HepG2 (cell line): ENCODE data around the gene C1orf74. TPM values are rescaled to one million over a fixed set of nuclear protein-coding genes. Genes with fewer than 3 reads are reported as not detected.
A peak's percentile ranks its signal among the peaks of the same experiment; 100 is the strongest.

Experiments
- ATAC-seq: fragments of 200-7000 bp; cut with Tn5 transposase; 3 replicates; pipeline ENCODE4 v1.9.1; 2020; ENCODE audit warnings: mild to moderate bottlenecking, moderate library complexity
- BruUV-seq: library from RNA; stranded (reverse); fragments of 400-500 nt; replicated peaks from 2 replicates; lab custom pipeline; 2021; lab: Mats Ljungman, UMichigan
- CTCF ChIA-PET: fragments of 300-600 bp; formaldehyde crosslinking; extraction: SDS; loops from one replicate; lab custom pipeline; 2021; ENCODE audit warnings: low total read pairs, inconsistent platforms, low intra/inter-chr PET ratio; lab: Yijun Ruan, JAX
- POLR2A ChIA-PET: fragments of 350-600 bp; sonication (Branson Sonifier 250); formaldehyde crosslinking; loops from one replicate; lab custom pipeline; 2020; ENCODE audit warnings: antibody characterized with exemption, inconsistent platforms; lab: Yijun Ruan, JAX
- DNase-seq: peaks from one replicate; pipeline ENCODE4 v3.0.0-alpha.2; 2015; ENCODE audit warnings: low spot score
- FAIRE-seq: peaks from 3 replicates; lab custom pipeline; 2011; peaks lifted over from hg19 to GRCh38; lab: Jason Lieb, UNC
- H2AFZ ChIP-seq: one replicate; pipeline ENCODE4 v1.6.1; 2011; ENCODE audit warnings: low read length, inconsistent platforms
- H3K27ac ChIP-seq: fragments of 300-600 bp; 3 replicates; pipeline ENCODE4 v1.8.0; 2011; ENCODE audit warnings: mixed run types, mild to moderate bottlenecking, mixed read lengths, low read length, inconsistent platforms; ENCODE audit not compliant: insufficient read depth; ENCODE audit errors: extremely low read length
- H3K27me3 ChIP-seq, 2 experiments: fragments of 200-600 bp in 1 of 2; 2 replicates in 1 of 2; 3 replicates in 1 of 2; pipeline versions ENCODE4 v1.6.0 to v1.8.0; 2011; ENCODE audit warnings: low read length in 2 of 2, mild to moderate bottlenecking in 2 of 2, moderate library complexity in 2 of 2, inconsistent platforms in 1 of 2; ENCODE audit not compliant: insufficient read depth in 2 of 2, control insufficient read depth in 1 of 2
- H3K36me3 ChIP-seq, 2 experiments: fragments of 200-600 bp in 1 of 2; replicated peaks in 1 of 2; 2 replicates in 1 of 2; 3 replicates in 1 of 2; pipeline versions ENCODE4 v1.5.1 to v1.8.0; 2011; ENCODE audit warnings: low read length in 2 of 2, inconsistent platforms in 1 of 2; ENCODE audit not compliant: insufficient read depth in 2 of 2, control insufficient read depth in 1 of 2
- H3K4me1 ChIP-seq: 2 replicates; pipeline ENCODE4 v1.5.1; 2012; ENCODE audit warnings: low read length, inconsistent platforms; ENCODE audit not compliant: insufficient read depth
- H3K4me2 ChIP-seq: 2 replicates; pipeline ENCODE4 v1.6.0; 2011; ENCODE audit warnings: low read depth, low read length, inconsistent platforms
- H3K4me3 ChIP-seq, 3 experiments: fragments of 200-600 bp in 1 of 3; sonication (generic), shearing (Covaris generic) in 1 of 3; replicated peaks in 1 of 3; 2 replicates each; pipeline ENCODE4 v1.5.1; 2011 to 2016; ENCODE audit warnings: low read length in 3 of 3, inconsistent platforms in 2 of 3, low read depth in 2 of 3, mild to moderate bottlenecking in 2 of 3, control low read depth in 1 of 3, mixed read lengths in 1 of 3; ENCODE audit not compliant: insufficient read depth in 1 of 3
- H3K79me2 ChIP-seq: one replicate; pipeline ENCODE4 v1.6.1; 2011; ENCODE audit warnings: low read length, inconsistent platforms; ENCODE audit not compliant: insufficient read depth
- H3K9ac ChIP-seq: 2 replicates; pipeline ENCODE4 v1.6.0; 2011; ENCODE audit warnings: mild to moderate bottlenecking, low read depth, low read length, inconsistent platforms; ENCODE audit not compliant: insufficient read depth
- H3K9me3 ChIP-seq: 2 replicates; pipeline ENCODE4 v1.5.1; 2012; ENCODE audit warnings: mild to moderate bottlenecking, low read length
- H4K20me1 ChIP-seq: 2 replicates; pipeline ENCODE4 v1.6.0; 2011; ENCODE audit warnings: inconsistent platforms, mild to moderate bottlenecking, low read length, moderate library complexity; ENCODE audit not compliant: insufficient read depth
- ATF7 ChIP-seq, 2 experiments: fragments of 450-650 bp in 1 of 2; sonication (generic) in 1 of 2; formaldehyde crosslinking in 1 of 2; IDR thresholded peaks; 2 replicates each; pipeline versions ENCODE4 v1.4.0 to v1.6.1; 2016 to 2020; ENCODE audit warnings: antibody characterized with exemption in 1 of 2, mild to moderate bottlenecking in 1 of 2, missing genetic modification reagents in 1 of 2
- CEBPB ChIP-seq: IDR thresholded peaks from 2 replicates; pipeline ENCODE4 v1.6.1; 2011; ENCODE audit warnings: low read depth, low read length, improper control_type of control experiment, borderline replicate concordance
- HNRNPK ChIP-seq: fragments of 200-400 bp; formaldehyde crosslinking; IDR thresholded peaks from 2 replicates; pipeline ENCODE4 v1.6.1; 2018; ENCODE audit warnings: low read length, low read depth, moderate library complexity, mild to moderate bottlenecking; ENCODE audit not compliant: poor library complexity, severe bottlenecking
- KLF13 ChIP-seq: sonication (generic); formaldehyde crosslinking; IDR thresholded peaks from 2 replicates; pipeline ENCODE4 v1.4.0; 2020; ENCODE audit warnings: mild to moderate bottlenecking, missing genetic modification reagents
- MED8 ChIP-seq: sonication (generic); formaldehyde crosslinking; IDR thresholded peaks from 2 replicates; pipeline ENCODE4 v1.8.1; 2023; ENCODE audit warnings: mild to moderate bottlenecking, missing genetic modification reagents; ENCODE audit not compliant: insufficient replicate concordance
- ZNF383 ChIP-seq: sonication (generic); formaldehyde crosslinking; IDR thresholded peaks from 2 replicates; pipeline ENCODE4 v1.4.0; 2020; ENCODE audit warnings: missing genetic modification reagents, mild to moderate bottlenecking, borderline replicate concordance
- ZNF431 ChIP-seq: sonication (generic); formaldehyde crosslinking; IDR thresholded peaks from 2 replicates; pipeline ENCODE4 v1.9.0; 2022; ENCODE audit warnings: missing genetic modification reagents, low read depth, mild to moderate bottlenecking, borderline replicate concordance
- ZNF652 ChIP-seq: IDR thresholded peaks from 2 replicates; pipeline ENCODE4 v1.6.1; 2016; ENCODE audit warnings: low read depth, borderline replicate concordance
- ZNF816 ChIP-seq: sonication (generic); formaldehyde crosslinking; IDR thresholded peaks from 2 replicates; pipeline ENCODE4 v1.8.0; 2022; ENCODE audit warnings: missing genetic modification reagents, mild to moderate bottlenecking, borderline replicate concordance
- WGBS: methylation state at CpG from one replicate; pipeline ENCODE4 v1.1.6; 2017; ENCODE audit warnings: low lambda C conversion rate; 5-methylcytosine and 5-hydroxymethylcytosine counted together
- in situ Hi-C: cut with HindIII; loops from 2 replicates; pipeline ENCODE4 v1.10.0; 2017; ENCODE audit warnings: low pct_unique_long_range_greater_than_20kb; ENCODE audit not compliant: extremely low pct_ligation_motif_present
- intact Hi-C: fragments of 100-400 bp; cut with micrococcal nuclease; formaldehyde crosslinking; loops from one replicate; pipeline ENCODE4 v1.10.0; 2022; ENCODE audit not compliant: unreplicated experiment
- polyA plus RNA-seq, 8 experiments: library from polyadenylated mRNA; depleted of rRNA in 3 of 8; stranded (reverse) in 7 of 8; unstranded in 1 of 8; fragments of >200 nt; fragmentation: Illumina TruSeq in 4 of 8; extraction: Trizol in 4 of 8; gene quantifications; 2 replicates each; pipeline versions ENCODE4 v1.2.1 to v1.2.3, GENCODE V29; 2011 to 2016; ENCODE audit warnings: low read depth in 4 of 8, missing spikeins in 1 of 8, mixed read lengths in 1 of 8; ENCODE audit not compliant: insufficient read depth in 1 of 8
- total RNA-seq, 5 experiments: library from RNA; depleted of rRNA; stranded (reverse); fragments of >200 nt; fragmentation: Illumina TruSeq; extraction: Trizol; gene quantifications; 2 replicates each; pipeline ENCODE4 v1.2.3, GENCODE V29; 2016; ENCODE audit warnings: low read depth in 1 of 5

Gene C1orf74
- total and polyA plus RNA-seq, 2 of the 13 experiments (the other 11 are each of a cell fraction or from before 2014, with no cell fraction given), result 0.33 to 0.71 TPM

- Histone ChIP-seq H3K4me2 (no peak overlapping the region), H3K9ac (no peak overlapping the region), H4K20me1 (no peaks in the 10 kb centered on the region), H3K4me3 (no peak overlapping the region), H3K27ac (no peak overlapping the region), H3K4me1 (peaks cover 9% of the 10 kb centered on the region), H3K36me3 (no peaks in the 10 kb centered on the region), H2AFZ (no peak overlapping the region)
- in situ Hi-C loops, result no loop called here
- BruUV-seq, result no TSS peak
- 16% methylated on average over 4 of the region's 4 CpGs for WGBS
- TF ChIP-seq ATF7 (IDR thresholded peaks at IDR 0.05), result 0 out of 2 replicates have a peak, but pooled peaks have one; percentile 16
- TF ChIP-seq ATF7 (CRISPR knock-in tag; IDR thresholded peaks at IDR 0.05), result no peak
- peak; percentile 51; the same call in 1 of the 2 replicates for TF ChIP-seq CEBPB
- no peak for TF ChIP-seq ZNF816
- no peak for TF ChIP-seq ZNF431 (CRISPR knock-in tag)
- TF ChIP-seq, all 625 proteins: peak for 2
- H3K79me2 ChIP-seq, result no peaks in the 10 kb centered on the region
- H3K27me3 ChIP-seq, result no peaks in the 10 kb centered on the region; a peak in 2 of 5 replicates
- no peak for FAIRE-seq
- CTCF ChIA-PET, result no interaction called here
- H3K9me3 ChIP-seq, result no peaks in the 10 kb centered on the region
- no peak for DNase-seq
- intact Hi-C loops, result loop anchor here (5.0 kb wide), 2 partner anchors 76 to 169 kb away; no protein-coding TSS in a partner anchor
- ATAC-seq, result no peak
- POLR2A ChIA-PET, result no interaction called here
Observed at GRCh38 chr1:209746451-209747165, 37.8 kb downstream of the C1orf74 start.

- Histone ChIP-seq H3K4me2 (no peak overlapping the region), H3K27ac (no peak overlapping the region), H3K36me3 (no peaks in the 10 kb centered on the region), H3K4me3 (no peak overlapping the region), H4K20me1 (no peaks in the 10 kb centered on the region), H3K9ac (no peak overlapping the region), H3K4me1 (peaks cover 6% of the 10 kb centered on the region), H3K79me2 (no peaks in the 10 kb centered on the region), H2AFZ (no peak overlapping the region), H3K9me3 (no peaks in the 10 kb centered on the region), H3K27me3 (no peaks in the 10 kb centered on the region; a peak in 2 of 5 replicates)
- in situ Hi-C loops (no loop called here), intact Hi-C loops (no loop called here)
- ChIA-PET CTCF (no interaction called here), POLR2A (no interaction called here)
- no peak for FAIRE-seq
- TF ChIP-seq MED8 (CRISPR knock-in tag) (no peak), HNRNPK (no peak), KLF13 (CRISPR knock-in tag) (no peak), ZNF383 (no peak), ZNF652 (CRISPR knock-in tag) (no peak)
- no peak for DNase-seq
- BruUV-seq, result no TSS peak
- no peak for ATAC-seq
- 0% methylated on average over 2 of the region's 2 CpGs for WGBS
Observed at GRCh38 chr1:209743145-209743482, 41.2 kb downstream of the C1orf74 start.
